Kidney (tissue), 14 donors: ENCODE measurements around the gene MYADM. TPM values are rescaled to one million over a fixed set of nuclear protein-coding genes. Genes with fewer than 3 reads are reported as not detected.
"Not testable (repeated sequence)": the region's sequence is repeated elsewhere in the genome, so short reads cannot be mapped to it uniquely, and the experiment has no call there.

Source experiments
- DNase-seq, 5 donors: peaks; one replicate each; pipeline ENCODE4 v3.0.0-alpha.2; 2013 to 2020
- FAIRE-seq: peaks from 2 replicates; lab custom pipeline; 2012; peaks lifted over from hg19 to GRCh38; lab: Jason Lieb, UNC
- H3K27ac ChIP-seq, 2 donors: one replicate each; pipeline ENCODE4 v1.7.0; 2013; ENCODE audit warnings: low read depth in 2 of 2, low read length in 2 of 2, inconsistent platforms in 1 of 2
- H3K27me3 ChIP-seq: one replicate; pipeline ENCODE4 v1.7.1; 2013; ENCODE audit warnings: low read length, inconsistent platforms; ENCODE audit not compliant: control insufficient read depth, insufficient read depth
- H3K36me3 ChIP-seq, 3 donors: one replicate each; pipeline versions ENCODE4 v1.7.0 to v1.7.1; 2013; ENCODE audit warnings: low read length in 3 of 3, control low read depth in 1 of 3, inconsistent platforms in 1 of 3; ENCODE audit not compliant: insufficient read depth in 3 of 3, control insufficient read depth in 2 of 3
- H3K4me1 ChIP-seq, 3 donors: one replicate each; pipeline versions ENCODE4 v1.7.0 to v1.7.1; 2013; ENCODE audit warnings: low read length in 3 of 3, inconsistent platforms in 1 of 3, low read depth in 1 of 3; ENCODE audit not compliant: control insufficient read depth in 2 of 3, insufficient read depth in 2 of 3
- H3K4me3 ChIP-seq, 3 donors: one replicate each; pipeline versions ENCODE4 v1.7.0 to v1.8.1; 2013; ENCODE audit warnings: low read length in 3 of 3, control low read depth in 1 of 3, inconsistent platforms in 1 of 3
- H3K9ac ChIP-seq, 3 donors: one replicate each; pipeline versions ENCODE4 v1.7.0 to v1.7.1; 2013; ENCODE audit warnings: low read length in 3 of 3, control low read depth in 1 of 3, inconsistent platforms in 1 of 3
- H3K9me3 ChIP-seq, 3 donors: one replicate each; pipeline versions ENCODE4 v1.7.0 to v1.7.1; 2013; ENCODE audit warnings: low read length in 3 of 3, control low read depth in 1 of 3, inconsistent platforms in 1 of 3; ENCODE audit not compliant: control insufficient read depth in 2 of 3, insufficient read depth in 1 of 3
- CTCF ChIP-seq: IDR thresholded peaks from 3 replicates; pipeline ENCODE4 v1.5.1; 2012; ENCODE audit warnings: mild to moderate bottlenecking, moderate library complexity, borderline replicate concordance; ENCODE audit not compliant: insufficient read depth; ENCODE audit errors: extremely low read depth
- intact Hi-C: fragments of 100-400 bp; cut with DNase I; formaldehyde crosslinking; loops from one replicate; pipeline ENCODE4 v1.11.1; 2022
- polyA plus RNA-seq: library from polyadenylated mRNA; stranded (reverse); fragments of 350-450 nt; fragmentation: Illumina TruSeq; extraction: RNeasy Lipid Tissue Mini Kit (QIAGEN cat#74804); gene quantifications from one replicate; pipeline ENCODE4 v1.2.3, GENCODE V29; 2014; ENCODE audit warnings: low read depth, low replicate concordance; ENCODE audit not compliant: insufficient read depth
- total RNA-seq: library from RNA; stranded (reverse); fragmentation: NEBNext Ultra II Directional; extraction: Animal tissue kit (Norgen Biotek cat#: 25700); gene quantifications from one replicate; pipeline ENCODE4 v1.2.1, GENCODE V29; 2021
- donor health status: control.
- donor health status: control.
- donor health status: control.
- donor health status: control.
- donor health status: control.
- donor health status: DM: yes; HTN: yes; CAD: no.
- donor health status: Normal renal cell carcinoma (clear cell type).

MYADM gene
- total and polyA plus RNA-seq, 2 donors from 2014 or later, result 13.1 to 90.3 TPM

DNA sequence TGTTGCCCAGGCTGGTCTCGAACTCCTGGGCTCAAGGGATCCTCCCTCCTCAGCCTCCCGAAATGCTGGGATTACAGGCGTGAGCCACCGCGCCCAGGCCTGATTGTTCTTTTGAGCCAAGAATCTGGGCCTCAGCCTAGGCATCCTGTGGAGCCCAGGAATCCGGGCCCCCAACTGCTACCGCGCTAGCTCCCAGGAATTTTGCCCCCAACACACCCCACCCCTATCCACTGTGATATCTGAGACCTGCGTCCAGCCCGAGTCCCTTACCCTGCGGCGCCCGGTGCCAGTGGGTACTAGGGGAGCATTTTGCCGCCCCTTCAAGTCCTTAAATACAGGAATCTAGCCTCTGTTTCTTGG is 838 bp upstream of the MYADM start:
- H3K27ac ChIP-seq, result peak overlapping the region; percentile 77 to 78
- H3K4me1 ChIP-seq, result peaks cover 0 to 4% (median 0%) of the 10 kb centered on the region in 3 donors
- no peak for FAIRE-seq
- H3K9me3 ChIP-seq, result no peaks in the 10 kb centered on the region
- intact Hi-C loops, result no loop called here
- no peak for TF ChIP-seq CTCF
- H3K27me3 ChIP-seq, result no peaks in the 10 kb centered on the region
- DNase-seq, result peak in 2 of 5 donors; percentile 70 to 79
- H3K36me3 ChIP-seq, result no peaks in the 10 kb centered on the region
- H3K4me3 ChIP-seq, result peak overlapping the region; percentile 36 to 56 (median 55)
- H3K9ac ChIP-seq, result peak overlapping the region in 2 of 3 donors; percentile 23 to 69

DNA sequence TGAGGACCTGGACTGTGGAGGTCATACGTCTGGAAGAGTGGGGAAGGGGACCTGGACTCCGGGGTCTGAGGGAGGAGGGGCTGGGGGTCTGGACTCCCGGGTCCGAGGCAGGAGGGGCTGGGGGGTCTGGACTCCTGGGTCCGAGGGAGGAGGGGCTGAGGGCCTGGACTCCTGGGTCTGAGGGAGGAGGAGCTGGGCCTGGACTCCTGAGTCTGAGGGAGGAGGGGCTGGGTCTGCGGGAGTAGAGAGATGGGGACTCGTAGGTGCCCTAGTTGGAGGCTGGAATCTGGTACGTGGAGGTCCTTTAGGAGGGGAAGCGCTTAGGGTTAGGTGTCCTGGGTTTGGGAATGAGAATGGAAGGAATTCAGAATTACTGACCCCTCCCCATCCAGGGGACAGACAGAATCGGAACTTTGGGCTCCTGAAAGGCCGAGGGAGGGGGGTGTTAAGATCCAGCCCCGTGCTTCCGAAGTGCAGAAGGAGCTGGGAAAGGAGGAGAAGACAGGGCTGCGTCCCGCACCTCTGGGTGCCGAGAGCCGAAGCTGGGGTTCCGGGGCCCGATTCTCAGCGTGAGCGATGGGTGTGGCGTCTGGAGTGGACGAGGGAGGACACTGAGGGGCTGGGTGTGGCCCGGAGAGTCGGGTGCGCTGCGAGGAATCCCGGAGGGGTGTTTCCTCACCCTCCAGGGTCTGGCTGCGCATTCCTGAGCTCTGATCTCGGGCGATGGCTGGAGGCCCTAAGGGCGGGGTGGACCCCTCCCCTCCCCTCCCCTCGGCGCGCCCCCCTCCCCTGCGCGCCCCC is 608 bp downstream of the MYADM start:
- DNase-seq, result peak; percentile 49 to 90 (median 75)

DNA sequence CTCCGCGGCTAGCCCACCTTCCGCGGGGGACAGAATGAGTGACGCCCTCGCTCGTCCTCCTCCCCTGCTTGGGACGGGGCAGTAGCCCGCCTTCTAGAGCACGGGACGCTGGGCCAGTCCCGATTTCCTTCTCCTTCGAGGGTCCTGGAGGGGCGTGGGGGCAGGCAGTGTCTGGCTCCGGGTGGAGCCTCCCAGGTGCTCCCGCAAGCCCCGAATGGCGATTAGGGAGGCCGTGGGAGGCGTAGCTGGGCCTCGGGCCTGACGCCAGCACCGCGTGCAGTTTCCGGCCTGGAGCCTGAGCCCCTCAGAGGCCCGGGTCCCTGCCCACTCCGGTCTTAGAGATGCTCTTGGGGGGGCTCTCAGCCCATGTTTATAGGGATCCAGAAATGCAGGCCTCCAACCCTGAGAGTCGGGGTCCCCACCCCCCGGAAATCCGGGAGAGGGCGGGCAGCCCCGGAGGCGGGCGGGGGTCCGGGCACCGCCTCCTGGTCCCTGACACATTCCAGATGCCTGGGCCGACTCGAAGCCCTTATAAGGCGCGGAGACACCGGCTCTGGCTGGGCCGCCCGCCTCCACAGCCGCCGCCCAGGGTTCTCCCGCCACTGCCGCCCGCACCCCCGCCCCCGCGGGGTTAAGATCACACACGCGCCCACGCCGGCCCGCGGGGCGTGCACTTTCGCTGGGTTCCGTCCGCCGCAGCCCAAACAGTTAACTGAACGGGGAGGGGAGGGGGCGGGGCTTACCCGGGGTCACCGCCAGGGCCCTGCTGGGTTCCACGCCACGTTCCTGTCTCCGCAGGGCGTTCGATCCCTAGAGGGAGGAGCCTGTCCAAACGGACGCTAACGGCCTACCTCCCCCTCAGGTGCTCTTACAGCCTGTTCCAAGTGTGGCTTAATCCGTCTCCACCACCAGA is 1.5 kb downstream of the MYADM start:
- intact Hi-C loops, result no loop called here
- Histone ChIP-seq H3K4me1 (peaks cover 0 to 4% (median 0%) of the 10 kb centered on the region in 3 donors), H3K27me3 (no peaks in the 10 kb centered on the region), H3K9me3 (no peaks in the 10 kb centered on the region), H3K9ac (peak overlapping the region; percentile 41 to 88 (median 76)), H3K27ac (peak overlapping the region; percentile 83 to 88), H3K4me3 (peak overlapping the region; percentile 72 to 95 (median 76)), H3K36me3 (no peaks in the 10 kb centered on the region)
- no peak for TF ChIP-seq CTCF
- FAIRE-seq, result no peak
- peak; percentile 91 to 97 (median 95) for DNase-seq

More for the DNA sequence above, 608 bp downstream of the MYADM start:
- H3K27ac ChIP-seq, result peak overlapping the region; percentile 83 to 88
- FAIRE-seq, result no peak
- H3K9ac ChIP-seq, result peak overlapping the region; percentile 21 to 88 (median 60)
- H3K4me1 ChIP-seq, result peaks cover 0 to 4% (median 0%) of the 10 kb centered on the region in 3 donors
- no peak for TF ChIP-seq CTCF
- intact Hi-C loops, result no loop called here
- H3K4me3 ChIP-seq, result peak overlapping the region; percentile 69 to 76 (median 70)
- no peaks in the 10 kb centered on the region for H3K36me3 ChIP-seq
- no peaks in the 10 kb centered on the region for H3K9me3 ChIP-seq
- no peaks in the 10 kb centered on the region for H3K27me3 ChIP-seq

DNA sequence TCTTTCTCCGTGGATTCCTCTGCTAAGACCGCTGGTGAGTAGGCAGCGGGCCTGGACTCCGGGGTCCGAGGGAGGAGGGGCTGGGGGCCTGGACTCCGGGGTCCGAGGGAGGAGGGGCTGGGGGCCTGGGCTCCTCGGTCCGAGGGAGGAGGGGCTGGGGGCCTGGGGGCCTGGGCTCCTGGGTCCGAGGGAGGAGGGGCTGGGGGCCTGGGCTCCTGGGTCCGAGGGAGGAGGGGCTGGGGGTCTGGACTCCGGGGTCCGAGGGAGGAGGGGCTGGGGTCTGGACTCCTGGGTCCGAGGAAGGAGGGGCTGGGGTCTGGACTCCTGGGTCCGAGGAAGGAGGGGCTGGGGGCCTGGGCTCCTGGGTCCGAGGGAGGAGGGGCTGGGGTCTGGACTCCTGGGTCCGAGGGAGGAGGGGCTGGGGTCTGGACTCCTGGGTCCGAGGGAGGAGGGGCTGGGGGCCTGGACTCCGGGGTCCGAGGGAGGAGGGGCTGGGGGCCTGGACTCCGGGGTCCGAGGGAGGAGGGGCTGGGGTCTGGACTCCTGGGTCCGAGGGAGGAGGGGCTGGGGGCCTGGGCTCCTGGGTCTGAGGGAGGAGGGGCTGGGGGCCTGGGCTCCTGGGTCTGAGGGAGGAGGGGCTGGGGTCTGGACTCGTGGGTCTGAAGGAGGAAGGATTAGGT is 2.3 kb downstream of the MYADM start:
- Histone ChIP-seq H3K27ac (peak overlapping the region; percentile 80 to 83), H3K4me3 (peak overlapping the region; percentile 72 to 95 (median 76)), H3K9ac (peak overlapping the region in 2 of 3 donors; percentile 76 to 88)
- H3K36me3 ChIP-seq, DNase-seq, intact Hi-C loops, FAIRE-seq, H3K27me3 ChIP-seq, H3K9me3 ChIP-seq, H3K4me1 ChIP-seq: not testable (repeated sequence)
